Osteocyte (in vitro differentiated cells): Measurements from ENCODE around the gene DCAF15. TPM values are rescaled to one million over a fixed set of nuclear protein-coding genes. Genes with fewer than 3 reads are reported as not detected.

Experiments
- DNase-seq: peaks from one replicate; pipeline ENCODE4 v3.0.0; 2021; ENCODE audit warnings: mixed read lengths; ENCODE audit not compliant: unreplicated experiment; ENCODE audit errors: extremely low spot score
- H3K27ac Mint-ChIP-seq: one replicate; pipeline ENCODE4 v1.8.0; 2021; ENCODE audit warnings: mild to moderate bottlenecking, mixed read lengths; ENCODE audit not compliant: unreplicated experiment
- H3K27me3 Mint-ChIP-seq: one replicate; pipeline ENCODE4 v1.8.0; 2021; ENCODE audit warnings: mixed read lengths; ENCODE audit not compliant: unreplicated experiment
- H3K36me3 Mint-ChIP-seq: one replicate; pipeline ENCODE4 v1.8.0; 2021; ENCODE audit warnings: mixed read lengths; ENCODE audit not compliant: unreplicated experiment
- H3K4me1 Mint-ChIP-seq: one replicate; pipeline ENCODE4 v1.8.0; 2021; ENCODE audit warnings: mixed read lengths; ENCODE audit not compliant: unreplicated experiment
- H3K4me3 Mint-ChIP-seq: one replicate; pipeline ENCODE4 v1.8.0; 2021; ENCODE audit warnings: mild to moderate bottlenecking, moderate library complexity, mixed read lengths; ENCODE audit not compliant: unreplicated experiment
- H3K9me3 Mint-ChIP-seq: one replicate; pipeline ENCODE4 v1.8.0; 2021; ENCODE audit warnings: mixed read lengths; ENCODE audit not compliant: unreplicated experiment
- total RNA-seq: library from RNA; stranded (reverse); gene quantifications from 2 replicates; pipeline ENCODE4 v1.2.1, GENCODE V29; 2021
- TF ChIP-seq, protein P1 (sequence below): fragments of 200-600 bp; sonication (generic); IDR thresholded peaks from 2 replicates; pipeline ENCODE4 v1.5.0; 2021; ENCODE audit warnings: antibody characterized with exemption, mild to moderate bottlenecking, moderate library complexity

DCAF15 gene
- total RNA-seq, 1 donor from 2014 or later, result 29.3 TPM

DNA sequence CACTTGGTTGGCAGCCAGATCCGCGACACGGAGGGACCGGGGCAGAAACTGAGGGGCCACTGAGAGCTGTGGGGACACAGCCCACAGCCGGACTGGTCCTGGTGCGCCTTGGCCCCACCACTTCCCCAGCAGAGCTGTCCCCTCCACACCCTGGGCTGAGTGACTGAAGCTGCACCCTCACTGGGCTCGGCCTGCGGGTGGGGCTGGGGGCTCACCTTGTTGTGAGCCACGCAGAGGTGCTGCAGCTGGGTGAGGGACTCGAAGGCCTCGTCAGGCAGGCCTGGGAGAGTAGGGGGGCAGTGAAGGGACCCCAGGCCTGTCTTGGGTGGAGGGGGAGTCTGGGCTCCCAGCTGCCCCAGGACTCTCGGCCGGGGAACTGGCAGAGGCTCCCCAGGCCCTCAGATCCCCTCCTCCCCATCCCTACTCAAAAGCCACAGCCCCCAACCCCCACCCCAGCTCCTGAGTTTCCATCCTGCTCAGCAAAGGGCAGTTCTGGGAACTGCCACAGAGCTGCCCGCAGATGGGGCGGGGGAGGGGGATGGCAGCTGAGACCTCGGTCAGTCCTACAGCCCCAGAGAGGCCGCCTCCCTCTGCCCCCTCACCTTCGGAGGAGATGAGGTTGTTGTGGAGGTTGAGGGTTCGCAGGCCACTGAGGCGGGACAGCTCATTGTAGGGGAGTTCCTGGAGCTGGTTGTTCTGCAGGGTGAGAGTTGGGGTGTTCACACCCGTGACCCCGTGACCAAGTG lies 16.4 kb upstream of the DCAF15 start:
- Mint-ChIP-seq H3K9me3 (no peaks in the 10 kb centered on the region), H3K4me1 (peaks cover 3% of the 10 kb centered on the region), H3K36me3 (no peaks in the 10 kb centered on the region), H3K27me3 (peaks cover 2% of the 10 kb centered on the region), H3K4me3 (no peak overlapping the region), H3K27ac (no peak overlapping the region)
- TF ChIP-seq, protein P1, sequence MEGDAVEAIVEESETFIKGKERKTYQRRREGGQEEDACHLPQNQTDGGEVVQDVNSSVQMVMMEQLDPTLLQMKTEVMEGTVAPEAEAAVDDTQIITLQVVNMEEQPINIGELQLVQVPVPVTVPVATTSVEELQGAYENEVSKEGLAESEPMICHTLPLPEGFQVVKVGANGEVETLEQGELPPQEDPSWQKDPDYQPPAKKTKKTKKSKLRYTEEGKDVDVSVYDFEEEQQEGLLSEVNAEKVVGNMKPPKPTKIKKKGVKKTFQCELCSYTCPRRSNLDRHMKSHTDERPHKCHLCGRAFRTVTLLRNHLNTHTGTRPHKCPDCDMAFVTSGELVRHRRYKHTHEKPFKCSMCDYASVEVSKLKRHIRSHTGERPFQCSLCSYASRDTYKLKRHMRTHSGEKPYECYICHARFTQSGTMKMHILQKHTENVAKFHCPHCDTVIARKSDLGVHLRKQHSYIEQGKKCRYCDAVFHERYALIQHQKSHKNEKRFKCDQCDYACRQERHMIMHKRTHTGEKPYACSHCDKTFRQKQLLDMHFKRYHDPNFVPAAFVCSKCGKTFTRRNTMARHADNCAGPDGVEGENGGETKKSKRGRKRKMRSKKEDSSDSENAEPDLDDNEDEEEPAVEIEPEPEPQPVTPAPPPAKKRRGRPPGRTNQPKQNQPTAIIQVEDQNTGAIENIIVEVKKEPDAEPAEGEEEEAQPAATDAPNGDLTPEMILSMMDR, result no peak
- no peak for DNase-seq

DNA sequence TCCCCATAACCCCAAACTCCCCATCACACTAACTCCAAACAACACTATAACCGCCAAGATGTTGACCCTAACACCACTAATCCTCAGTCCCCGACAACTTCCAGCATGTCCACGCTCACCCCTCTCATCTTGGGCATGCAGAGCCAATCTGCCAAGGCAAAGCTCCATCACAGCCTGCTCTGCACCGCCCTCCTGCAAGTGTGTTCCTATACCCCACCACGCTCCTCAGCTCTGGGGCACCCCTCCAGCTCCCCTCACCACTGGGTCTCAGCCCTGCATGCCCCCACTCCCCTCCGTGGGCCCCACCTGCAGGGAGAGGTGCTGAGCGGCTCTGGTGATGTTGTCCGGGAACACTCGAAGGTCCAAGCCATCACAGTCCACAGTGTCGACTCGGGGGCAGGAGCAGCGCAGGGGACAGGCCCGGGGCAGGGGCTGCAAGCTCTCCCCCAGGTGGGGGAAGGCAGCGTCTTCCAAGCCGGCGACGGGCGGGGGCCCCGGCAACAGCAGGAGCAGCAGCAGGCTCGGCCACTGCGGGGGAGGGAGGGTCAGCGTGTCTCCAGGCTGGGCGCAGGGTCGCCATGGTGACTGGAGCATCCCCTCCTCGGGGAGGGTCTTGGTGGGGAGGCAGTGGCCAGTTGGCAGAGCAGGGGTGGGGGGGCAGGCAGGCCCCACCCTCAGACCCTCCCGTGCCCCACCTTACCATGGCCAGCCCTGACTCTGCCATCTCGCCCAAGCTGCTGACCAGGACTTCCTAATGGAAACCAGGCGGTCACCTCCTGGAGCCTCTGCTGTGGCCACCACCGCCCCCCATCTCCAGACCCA lies 14.6 kb upstream of the DCAF15 start:
- no peak for DNase-seq

DNA sequence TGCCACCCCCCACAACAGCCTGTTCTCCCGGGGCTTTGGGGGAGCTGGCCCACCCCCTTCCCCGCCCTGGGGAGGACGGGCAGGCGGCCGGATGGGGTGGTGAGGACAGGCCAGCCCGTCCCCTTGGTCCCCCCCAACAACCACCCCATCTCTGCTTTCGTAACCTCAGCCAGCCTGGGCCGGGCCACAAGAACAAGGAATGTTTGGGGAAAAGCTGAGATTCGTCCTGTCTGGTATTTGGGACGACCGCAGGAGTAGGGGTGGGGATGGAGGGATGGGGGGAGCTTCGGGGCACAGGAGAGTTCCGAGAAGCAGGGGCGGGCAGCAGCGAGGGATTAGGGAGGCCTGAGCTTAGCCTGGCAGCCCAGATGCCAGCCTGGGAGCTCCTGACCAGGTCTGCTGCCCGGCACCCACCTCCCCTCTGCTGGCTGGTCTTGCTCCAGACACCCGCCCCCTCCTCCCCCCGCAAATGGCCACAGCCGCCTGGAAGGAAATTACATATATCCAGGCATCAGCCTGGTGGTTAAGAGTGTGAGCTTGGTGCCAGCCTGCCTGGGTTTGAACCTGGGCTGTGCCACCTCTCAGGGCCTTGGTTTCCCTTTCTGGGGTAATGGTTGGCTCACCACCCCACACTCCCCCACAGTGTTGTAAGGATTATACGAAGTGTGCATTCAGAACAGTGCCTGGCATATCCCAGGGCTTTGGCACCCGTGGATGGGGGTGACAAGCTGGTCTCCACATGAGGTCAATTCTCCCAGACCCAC lies 13.8 kb upstream of the DCAF15 start, which contains the start of gene PODNL1:
TSS of gene PODNL1 (minus strand) at position 117 of the 764 bp plus-strand sequence. CDS start 236 bp downstream, outside the sequence.
- H3K9me3 Mint-ChIP-seq, result no peaks in the 10 kb centered on the region
- no peak within 1 kb of the TSS for H3K4me3 Mint-ChIP-seq
- TF ChIP-seq, protein P1, result no peak
- H3K27me3 Mint-ChIP-seq, result peaks cover 2% of the 10 kb centered on the region
- no peaks in the 10 kb centered on the region for H3K36me3 Mint-ChIP-seq
- peaks cover 3% of the 10 kb centered on the region for H3K4me1 Mint-ChIP-seq
- no peak for DNase-seq
- no peak within 1 kb of the TSS for H3K27ac Mint-ChIP-seq

More for the DNA sequence above, 14.6 kb upstream of the DCAF15 start:
- Mint-ChIP-seq H3K27me3 (peaks cover 2% of the 10 kb centered on the region), H3K27ac (no peak overlapping the region), H3K36me3 (no peaks in the 10 kb centered on the region), H3K9me3 (no peaks in the 10 kb centered on the region), H3K4me3 (no peak overlapping the region), H3K4me1 (peaks cover 3% of the 10 kb centered on the region)
- TF ChIP-seq, protein P1, result no peak

DNA sequence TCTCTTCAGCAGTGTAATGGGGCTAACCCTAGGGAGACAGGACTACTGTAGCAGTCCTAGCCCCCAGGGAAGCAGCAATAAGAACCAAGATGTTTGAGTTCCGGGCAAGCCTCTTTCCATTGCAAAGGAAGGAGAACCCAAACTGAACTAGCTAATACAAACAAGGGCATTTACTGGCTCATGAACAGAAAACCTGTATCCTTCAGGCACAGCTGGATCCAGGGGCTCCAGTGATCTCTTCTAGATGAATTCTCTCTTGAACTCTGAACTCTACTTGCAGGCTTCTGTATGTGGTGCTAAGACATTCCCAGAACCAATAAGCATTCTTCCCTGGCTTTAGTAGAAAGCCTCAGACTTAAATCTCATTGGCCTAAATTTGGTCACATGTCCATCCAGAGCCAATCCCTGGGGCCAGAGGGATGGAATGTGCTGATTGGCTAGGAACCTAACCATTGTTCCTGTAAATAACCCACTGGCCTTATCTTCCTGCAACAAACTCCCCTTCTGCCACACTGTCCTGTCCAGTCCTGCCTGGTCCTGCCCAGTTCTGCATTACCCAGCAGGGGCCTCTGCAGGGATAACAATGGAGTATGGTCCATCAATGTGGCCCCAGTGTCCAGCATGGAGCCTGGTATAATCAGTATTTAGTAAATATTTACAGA lies 10.2 kb upstream of the DCAF15 start:
- TF ChIP-seq, protein P1, result no peak

More for the DNA sequence above, 10.2 kb upstream of the DCAF15 start:
- Mint-ChIP-seq H3K27ac (no peak overlapping the region), H3K36me3 (no peaks in the 10 kb centered on the region), H3K9me3 (no peaks in the 10 kb centered on the region), H3K27me3 (peaks cover 2% of the 10 kb centered on the region), H3K4me3 (no peak overlapping the region), H3K4me1 (peaks cover 3% of the 10 kb centered on the region)
- no peak for DNase-seq
